NCI-H748 treated with DMSO at 0.1 percent for 48 hours (cell line): Measurements from ENCODE around the gene AQP12B.
"Not testable (repeated sequence)": the region's sequence is repeated elsewhere in the genome, so short reads cannot be mapped to it uniquely, and the experiment has no call there.

Experiments
- DNase-seq: peaks from one replicate; lab custom pipeline; 2025; lab: John Stamatoyannopoulos, UW

AQP12B gene

GRCh38 chr2:240682431-240683224, at the start of gene AQP12B:
AQP12B (minus strand) TSS chr2:240682885; CDS start chr2:240682837, 48 bp downstream.
- not testable (repeated sequence) for DNase-seq

- DNase-seq: no peak
Measured at GRCh38 chr2:240732184-240732583, 49.5 kb upstream of the AQP12B start.

- no peak for DNase-seq
Measured at GRCh38 chr2:240731178-240731545, 48.5 kb upstream of the AQP12B start.

- no peak for DNase-seq
Measured at GRCh38 chr2:240730501-240731177, 48.0 kb upstream of the AQP12B start.

- DNase-seq: no peak
Measured at GRCh38 chr2:240728827-240729226, 46.1 kb upstream of the AQP12B start.

GRCh38 chr2:240728361-240728760, 45.7 kb upstream of the AQP12B start:
- no peak for DNase-seq

GRCh38 chr2:240727913-240728312, 45.2 kb upstream of the AQP12B start:
- no peak for DNase-seq

GRCh38 chr2:240727439-240727838, 44.8 kb upstream of the AQP12B start:
- no peak for DNase-seq

- no peak for DNase-seq
Measured at GRCh38 chr2:240726876-240727275, 44.2 kb upstream of the AQP12B start.

GRCh38 chr2:240725671-240726070, 43.0 kb upstream of the AQP12B start:
- no peak for DNase-seq

- no peak for DNase-seq
Measured at GRCh38 chr2:240725266-240725665, 42.6 kb upstream of the AQP12B start.

- no peak for DNase-seq
Measured at GRCh38 chr2:240724431-240724830, 41.7 kb upstream of the AQP12B start.

- DNase-seq: no peak
Measured at GRCh38 chr2:240723851-240724250, 41.2 kb upstream of the AQP12B start.

GRCh38 chr2:240722796-240723735, 40.4 kb upstream of the AQP12B start:
- no peak for DNase-seq

GRCh38 chr2:240722376-240722775, 39.7 kb upstream of the AQP12B start:
- no peak for DNase-seq

- no peak for DNase-seq
Measured at GRCh38 chr2:240721596-240722180, 39.0 kb upstream of the AQP12B start.

GRCh38 chr2:240720686-240721595, 38.3 kb upstream of the AQP12B start:
- no peak for DNase-seq

GRCh38 chr2:240719676-240720545, 37.2 kb upstream of the AQP12B start:
- DNase-seq: no peak

GRCh38 chr2:240718896-240719490, 36.3 kb upstream of the AQP12B start:
- DNase-seq: no peak
